Measurements from ENCODE around the gene SERPINA5. TPM values are rescaled to one million over a fixed set of nuclear protein-coding genes. Genes with fewer than 3 reads are reported as not detected.
"Not testable (repeated sequence)": the region's sequence is repeated elsewhere in the genome, so short reads cannot be mapped to it uniquely, and the experiment has no call there.

The SERPINA5 gene
- total RNA-seq, 1 donor from 2014 or later = 0.16 TPM

GRCh38 chr14:94623856-94624499 is 42.8 kb downstream of the SERPINA5 start:
- DNase-seq = no peak

GRCh38 chr14:94624537-94625352 is 43.5 kb downstream of the SERPINA5 start:
- DNase-seq = no peak

- DNase-seq = no peak
Measured at GRCh38 chr14:94625353-94625635, 44.1 kb downstream of the SERPINA5 start.

- no peak for DNase-seq
Measured at GRCh38 chr14:94628578-94628977, 47.4 kb downstream of the SERPINA5 start.

DNA sequence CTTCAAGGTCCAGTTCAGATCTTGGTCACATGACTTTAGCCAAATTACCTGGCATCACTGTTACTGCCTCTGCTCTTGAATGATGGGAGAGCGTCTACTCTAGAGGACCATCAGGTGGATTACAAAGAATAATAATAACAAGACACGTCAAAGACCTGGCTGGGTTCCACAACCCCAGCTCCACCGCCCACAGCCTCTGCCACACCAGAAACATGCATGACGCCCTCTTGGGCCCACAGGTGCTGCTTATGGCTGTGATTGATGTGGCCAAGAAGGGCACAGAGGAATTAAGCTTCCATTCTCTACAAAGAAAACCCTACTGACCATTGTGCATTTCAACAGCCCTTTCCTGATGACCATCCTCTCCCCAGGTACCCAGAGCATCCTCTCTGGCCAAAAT is 49.2 kb downstream of the SERPINA5 start:
- no peak for DNase-seq

GRCh38 chr14:94631050-94631449 is 49.8 kb downstream of the SERPINA5 start:
- DNase-seq = no peak

DNA sequence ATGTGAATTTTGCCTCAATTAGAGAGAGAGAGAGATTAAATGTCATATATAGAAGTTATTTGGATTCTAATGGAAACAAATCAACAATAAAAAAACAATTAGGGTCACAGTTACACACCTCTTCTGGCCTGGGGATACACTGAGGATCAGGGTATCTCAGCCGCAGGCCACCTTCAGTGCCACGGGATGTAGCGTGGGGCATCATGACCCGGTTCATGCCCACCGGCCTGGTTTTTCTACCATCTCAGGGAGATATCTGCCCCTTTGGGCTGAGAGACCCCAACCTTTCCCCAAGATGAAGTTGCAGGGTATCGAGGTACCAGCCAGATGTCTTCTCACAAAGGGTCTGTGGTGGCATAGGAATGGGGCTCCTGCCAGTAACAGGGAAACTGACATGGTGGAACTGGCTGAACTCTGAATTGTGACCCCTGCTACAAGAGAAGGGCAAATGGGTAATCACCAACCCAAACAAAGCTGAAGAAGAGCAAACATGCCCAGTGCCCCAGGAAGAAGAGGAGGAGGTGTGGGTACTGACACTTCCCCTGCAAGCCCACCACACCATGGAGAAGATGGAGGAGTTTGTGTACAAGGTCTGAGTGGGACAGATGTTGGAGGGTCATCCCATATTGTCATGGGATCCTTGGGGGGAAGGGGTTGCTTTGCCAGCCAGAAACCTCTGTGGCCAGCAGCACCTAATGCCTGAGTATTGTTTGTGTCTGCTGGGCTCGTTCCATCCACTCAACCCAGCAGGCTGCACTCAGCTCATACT is 50.5 kb downstream of the SERPINA5 start:
- no peak for DNase-seq

DNA sequence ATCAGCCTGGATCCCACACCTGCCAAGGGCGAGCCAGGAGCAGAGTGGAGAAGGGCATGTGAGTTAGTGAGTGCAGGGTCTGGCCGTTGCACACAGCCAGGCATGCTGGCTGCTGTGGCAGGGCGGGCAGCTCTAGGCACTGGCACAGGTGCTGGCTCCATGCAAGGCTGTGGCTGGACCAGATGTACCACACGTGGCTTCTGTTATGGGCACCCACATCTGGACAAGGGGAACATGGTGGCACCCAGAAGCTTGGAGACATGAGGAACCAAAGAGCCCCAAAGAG is 51.0 kb downstream of the SERPINA5 start:
- DNase-seq = no peak

- DNase-seq = no peak
Measured at GRCh38 chr14:94633121-94633520, 51.9 kb downstream of the SERPINA5 start.

DNA sequence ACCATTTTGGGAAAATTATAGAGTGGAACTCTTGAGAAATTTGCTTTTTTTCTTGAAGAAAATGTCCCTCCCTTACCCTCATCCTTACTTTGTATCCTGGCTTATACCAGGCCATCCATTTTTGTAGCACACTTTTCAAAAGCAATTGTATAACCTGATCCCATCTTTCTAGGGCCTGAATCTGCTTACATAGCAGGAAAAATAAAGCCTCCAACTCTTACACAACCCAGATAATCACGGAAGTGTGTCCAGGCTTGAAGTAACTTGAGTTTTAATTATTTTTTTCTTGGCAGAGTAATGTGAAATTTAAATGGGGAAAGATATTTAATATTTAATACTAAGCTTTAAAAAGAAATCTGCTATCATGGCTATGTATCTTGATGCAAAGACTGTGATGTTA is 53.9 kb downstream of the SERPINA5 start:
- no peak for DNase-seq

DNA sequence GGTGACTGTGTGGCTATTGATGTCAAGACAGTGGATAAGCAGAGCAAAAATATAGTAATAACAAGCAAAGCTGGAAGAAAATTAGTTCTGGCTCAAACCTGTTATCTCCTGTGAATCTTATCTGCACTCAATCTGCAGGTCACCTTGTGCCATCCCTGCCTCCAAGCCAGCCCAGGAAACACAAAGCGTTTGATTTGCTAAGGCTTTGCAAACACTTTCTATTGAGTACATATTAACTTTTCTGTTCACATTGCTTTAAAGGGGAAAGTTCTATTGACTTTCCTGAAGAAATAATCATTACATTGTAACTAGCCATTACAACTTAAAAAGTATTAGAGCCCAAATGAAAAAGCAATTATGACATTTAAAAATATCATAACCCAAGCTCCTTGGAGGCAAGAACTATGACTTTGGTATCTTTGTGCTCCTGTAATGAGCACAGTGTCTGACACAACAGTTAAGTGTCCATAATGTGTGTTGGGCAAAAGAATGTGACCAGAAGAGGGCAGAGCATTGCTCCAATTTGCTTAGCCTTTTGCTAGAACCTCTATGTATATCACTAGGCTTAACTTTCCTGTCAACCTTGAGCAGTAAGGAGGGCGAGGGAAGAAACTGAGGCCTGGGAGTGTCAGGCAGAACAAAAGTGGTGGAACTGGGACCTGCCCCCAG is 55.7 kb downstream of the SERPINA5 start:
- DNase-seq = no peak

DNA sequence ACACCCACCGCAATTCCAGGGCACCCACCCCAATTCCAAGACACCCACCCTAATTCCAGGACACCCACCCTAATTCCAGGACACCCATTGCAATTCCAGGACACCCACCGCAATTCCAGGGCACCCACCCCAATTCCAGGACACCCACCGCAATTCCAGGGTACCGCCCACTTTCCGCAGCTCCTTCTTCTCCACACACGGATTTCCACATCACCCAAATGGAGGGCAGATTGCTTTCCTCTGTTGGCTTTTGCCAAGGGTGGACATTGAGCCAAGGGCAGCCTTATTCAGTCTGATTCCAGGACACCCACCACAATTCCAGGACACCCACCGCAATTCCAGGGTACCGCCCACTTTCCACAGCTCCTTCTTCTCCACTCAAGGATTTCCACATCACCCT is 56.6 kb downstream of the SERPINA5 start:
- not testable (repeated sequence) for DNase-seq

GRCh38 chr14:94638339-94638738 is 57.1 kb downstream of the SERPINA5 start:
- no peak for DNase-seq

- DNase-seq = no peak
Measured at GRCh38 chr14:94638961-94639817, 58.0 kb downstream of the SERPINA5 start.

DNA sequence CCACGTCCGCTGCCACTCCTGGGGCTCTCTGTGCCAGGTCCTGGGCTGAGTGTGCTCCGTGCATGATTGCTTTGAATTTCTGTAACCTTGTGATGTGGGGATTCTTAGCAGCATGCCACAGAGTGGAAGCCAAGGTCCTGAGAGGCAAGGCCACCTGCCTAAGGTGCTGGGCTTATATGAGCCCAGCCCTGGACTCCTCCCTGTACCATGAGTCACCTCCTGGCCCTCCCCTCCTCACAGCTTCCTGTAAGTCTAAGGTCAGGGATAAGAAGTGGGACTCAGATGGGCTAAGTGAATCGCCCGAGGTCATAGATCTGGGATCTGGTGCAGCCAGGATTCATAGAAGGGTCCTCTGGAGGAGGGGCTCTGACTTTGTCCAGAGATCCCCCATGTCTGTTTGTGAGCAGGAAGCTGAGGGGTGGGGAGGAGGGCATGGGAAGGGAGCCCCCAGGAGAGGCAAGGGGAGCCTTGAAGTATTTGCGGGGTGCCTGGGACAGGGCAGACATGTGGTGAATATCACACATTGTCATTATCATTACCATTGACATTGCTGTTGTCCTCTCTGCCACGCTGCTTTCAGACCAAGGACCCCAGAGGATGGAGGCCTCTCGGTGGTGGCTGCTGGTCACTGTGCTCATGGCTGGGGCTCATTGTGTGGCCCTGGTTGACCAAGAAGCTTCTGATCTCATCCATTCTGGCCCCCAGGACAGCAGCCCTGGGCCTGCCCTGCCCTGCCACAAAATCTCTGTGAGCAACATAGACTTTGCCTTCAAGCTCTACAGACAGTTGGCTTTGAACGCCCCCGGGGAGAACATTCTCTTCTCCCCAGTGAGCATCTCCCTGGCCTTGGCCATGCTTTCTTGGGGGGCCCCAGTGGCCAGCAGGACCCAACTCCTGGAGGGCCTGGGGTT is 59.8 kb downstream of the SERPINA5 start:
- no peak for DNase-seq

DNA sequence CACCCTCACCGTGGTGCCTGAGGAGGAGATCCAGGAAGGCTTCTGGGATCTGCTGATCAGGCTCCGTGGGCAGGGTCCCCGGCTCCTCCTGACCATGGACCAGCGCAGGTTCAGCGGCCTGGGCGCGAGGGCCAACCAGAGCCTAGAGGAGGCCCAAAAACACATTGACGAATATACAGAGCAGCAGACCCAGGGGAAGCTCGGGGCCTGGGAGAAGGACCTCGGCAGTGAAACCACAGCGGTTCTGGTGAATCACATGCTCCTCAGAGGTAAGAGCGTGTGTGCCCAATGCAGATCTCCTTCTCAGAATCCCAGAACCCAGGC is 60.4 kb downstream of the SERPINA5 start:
- no peak for DNase-seq

Other genes with a start within 250 kb of the SERPINA5 start
- gene SERPINA2, start 214.7 kb upstream of the SERPINA5 start, total RNA-seq = not detected
- gene SERPINA1, start 192.8 kb upstream of the SERPINA5 start, total RNA-seq = 1.4 TPM
- not detected for gene SERPINA11, start 128.6 kb upstream of the SERPINA5 start, total RNA-seq
- gene SERPINA9, start 105.2 kb upstream of the SERPINA5 start, total RNA-seq = not detected
- not detected for gene SERPINA12, start 72.0 kb upstream of the SERPINA5 start, total RNA-seq
- gene SERPINA4, start 20.0 kb upstream of the SERPINA5 start, total RNA-seq = not detected
- gene SERPINA3, start 31.0 kb downstream of the SERPINA5 start, total RNA-seq = 0.94 TPM
- not detected for gene GSC, start 188.7 kb downstream of the SERPINA5 start, total RNA-seq